Heart left ventricle (tissue), 16 donors: Measurements from ENCODE around the gene NDFIP1. TPM values are rescaled to one million over a fixed set of nuclear protein-coding genes. Genes with fewer than 3 reads are reported as not detected.
"Not testable (repeated sequence)": the region's sequence is repeated elsewhere in the genome, so short reads cannot be mapped to it uniquely, and the experiment has no call there.

Experiments used
- ATAC-seq, 4 donors: fragments of 200-7000 bp; cut with Tn5 transposase; one replicate each; pipeline ENCODE4 v1.9.1; 2020 to 2022; ENCODE audit warnings: moderate library complexity in 4 of 4, mild to moderate bottlenecking in 3 of 4, moderate number of reproducible peaks in 1 of 4
- DNase-seq, 5 donors: peaks; one replicate each; pipeline ENCODE4 v3.0.0-alpha.2; 2020
- H3K27ac ChIP-seq, 12 donors: fragments of 200-600 bp; sonication (generic) in 4 of 12; one replicate each; pipeline versions ENCODE4 v1.5.0 to v1.8.0; 2016 to 2022; ENCODE audit warnings: mild to moderate bottlenecking in 2 of 12
- H3K27me3 ChIP-seq, 9 donors: fragments of 200-600 bp; sonication (generic) in 2 of 9; one replicate each; pipeline versions ENCODE4 v1.5.1 to v1.8.0; 2016 to 2022; ENCODE audit warnings: mild to moderate bottlenecking in 3 of 9
- H3K36me3 ChIP-seq, 9 donors: fragments of 200-600 bp; sonication (generic) in 2 of 9; one replicate each; pipeline versions ENCODE4 v1.5.0 to v1.8.0; 2018 to 2022; ENCODE audit warnings: mild to moderate bottlenecking in 2 of 9
- H3K4me1 ChIP-seq, 12 donors: fragments of 200-600 bp; sonication (generic) in 4 of 12; one replicate each; pipeline versions ENCODE4 v1.5.0 to v1.8.0; 2016 to 2022; ENCODE audit warnings: mild to moderate bottlenecking in 3 of 12
- H3K4me3 ChIP-seq, 12 donors: fragments of 200-600 bp; sonication (generic) in 4 of 12; one replicate each; pipeline versions ENCODE4 v1.5.0 to v1.8.0; 2017 to 2022; ENCODE audit warnings: mild to moderate bottlenecking in 9 of 12, moderate library complexity in 4 of 12
- H3K9me3 ChIP-seq, 12 donors: fragments of 200-600 bp; sonication (generic) in 4 of 12; one replicate each; pipeline versions ENCODE4 v1.5.0 to v1.8.0; 2016 to 2022; ENCODE audit warnings: mild to moderate bottlenecking in 1 of 12
- CTCF ChIP-seq, 12 donors: fragments of 200-600 bp; sonication (generic) in 4 of 12; IDR thresholded peaks; one replicate each; pipeline versions ENCODE4 v1.5.0 to v1.8.0; 2018 to 2022; ENCODE audit warnings: antibody characterized with exemption in 12 of 12, mild to moderate bottlenecking in 5 of 12
- POLR2A ChIP-seq, 2 donors: fragments of 450-650 bp; IDR thresholded peaks; one replicate each; pipeline ENCODE4 v1.6.1; 2017; ENCODE audit warnings: antibody characterized with exemption in 2 of 2, mild to moderate bottlenecking in 2 of 2, moderate library complexity in 2 of 2
- WGBS, 4 donors: extraction: QIAGEN DNeasy Blood & Tissue Kit in 2 of 4; methylation state at CpG; one replicate each; pipeline versions ENCODE4 v1.1.5 to v1.1.7; 2013 to 2018; 5-methylcytosine and 5-hydroxymethylcytosine counted together
- intact Hi-C, 10 donors: fragments of 100-400 bp; cut with DNase I; formaldehyde crosslinking; loops; one replicate each; pipeline versions ENCODE4 v1.11.1 to v1.14.2; 2022
- polyA plus RNA-seq, 2 donors: library from polyadenylated mRNA; stranded (reverse); fragments of 200-250 nt; gene quantifications; one replicate each; pipeline ENCODE4 v1.2.3, GENCODE V29; 2013
- total RNA-seq, 9 donors: library from RNA; depleted of rRNA in 2 of 9; stranded (reverse); fragments of >200 nt in 2 of 9; fragmentation: NEBNext Ultra II Directional in 3 of 9; extraction: Animal tissue kit (Norgen Biotek cat#: 25700) in 3 of 9; gene quantifications; one replicate each; pipeline versions ENCODE4 v1.1.0 to v1.2.4, GENCODE V29; 2016 to 2023
- donor health status: ischemic (EF 13 %, LVEDD 7.1; RV severe dilation, severe dysfunction).
- donor health status: healthy with polysubstance abuse.
- donor health status: DM: no; HTN: yes; CAD: no.
- donor health status: DM: no; HTN: no; CAD: no.
- donor health status: ischemic (EF 25% LVEDD 6.9; RV normal size, moderate dysfunction).
- donor health status: ischemic (EF 25% LVEDD 5.7; RV mildly dilated, moderate dysfunction).
- donor health status: healthy.
- donor health status: DM: yes; HTN: yes; CAD: no.
- donor health status: ischemic (EF 35%, LVEDD 5.7; RV mildly dilated, moderate dysfunction).
- donor health status: nonischemic (EF 11% LVEDD 7.7; RV severe dilation, severe dysfunction).
- donor health status: DM: yes; HTN: yes; CAD: no.
- donor health status: PGD.
- donor health status: ischemic (EF 29% LVEDD 5.4; RV normal size, mild dysfunction).
- donor health status: nonischemic (EF 23%, LVEDD 6.1; RV moderate dilation, normal function).

The NDFIP1 gene
- total and polyA plus RNA-seq, 11 donors, result 26.6 to 69.3 (median 61.0) TPM

GRCh38 chr5:142086229-142086628, 22.4 kb upstream of the NDFIP1 start:
- Histone ChIP-seq H3K9me3 (no peaks in the 10 kb centered on the region), H3K36me3 (no peaks in the 10 kb centered on the region), H3K4me1 (peaks cover 0 to 5% (median 0%) of the 10 kb centered on the region in 12 donors), H3K4me3 (no peak overlapping the region), H3K27me3 (no peaks in the 10 kb centered on the region), H3K27ac (no peak overlapping the region)
- ATAC-seq (no peak), DNase-seq (no peak)
- TF ChIP-seq POLR2A (IDR thresholded peaks at IDR 0.05) (no peak), CTCF (IDR thresholded peaks at IDR 0.05) (no peak)
- intact Hi-C loops, result no loop called here

GRCh38 chr5:142086679-142087078, 21.9 kb upstream of the NDFIP1 start:
- H3K27ac ChIP-seq, result no peak overlapping the region
- intact Hi-C loops, result no loop called here
- H3K4me3 ChIP-seq, result no peak overlapping the region
- no peaks in the 10 kb centered on the region for H3K27me3 ChIP-seq
- TF ChIP-seq CTCF (IDR thresholded peaks at IDR 0.05) (no peak), POLR2A (IDR thresholded peaks at IDR 0.05) (no peak)
- DNase-seq (no peak), ATAC-seq (no peak)
- peaks cover 0 to 5% (median 0%) of the 10 kb centered on the region in 12 donors for H3K4me1 ChIP-seq
- H3K9me3 ChIP-seq, result no peaks in the 10 kb centered on the region
- no peaks in the 10 kb centered on the region for H3K36me3 ChIP-seq
- 59 to 83% (median 74%) methylated on average over 2 of the region's 2 CpGs for WGBS, 4 donors

GRCh38 chr5:142087920-142088679, 20.5 kb upstream of the NDFIP1 start:
- Histone ChIP-seq H3K27me3 (no peaks in the 10 kb centered on the region), H3K4me1 (peaks cover 0 to 5% (median 0%) of the 10 kb centered on the region in 12 donors), H3K36me3 (no peaks in the 10 kb centered on the region), H3K9me3 (no peaks in the 10 kb centered on the region), H3K4me3 (no peak overlapping the region), H3K27ac (no peak overlapping the region)
- WGBS, 4 donors, result 91 to 95% (median 93%) methylated on average over 12 of the region's 12 CpGs
- intact Hi-C loops, result no loop called here
- no peak for ATAC-seq
- TF ChIP-seq CTCF (IDR thresholded peaks at IDR 0.05), result no peak
- no peak for TF ChIP-seq POLR2A (IDR thresholded peaks at IDR 0.05)
- DNase-seq, result no peak

- H3K4me1 ChIP-seq, ATAC-seq, H3K9me3 ChIP-seq, H3K36me3 ChIP-seq, H3K27me3 ChIP-seq, H3K27ac ChIP-seq, H3K4me3 ChIP-seq, intact Hi-C loops, DNase-seq: not testable (repeated sequence)
- 58 to 62% (median 60%) methylated on average over 15 of the region's 15 CpGs for WGBS, 4 donors
Measured at GRCh38 chr5:142088855-142089479, 19.6 kb upstream of the NDFIP1 start.
